GM23248 (cell line): ENCODE data around the gene GRM7. TPM values are rescaled to one million over a fixed set of nuclear protein-coding genes. Genes with fewer than 3 reads are reported as not detected.

ENCODE experiments used
- DNase-seq: peaks from one replicate; pipeline ENCODE4 v3.0.0-alpha.2; 2015
- H2AFZ ChIP-seq: fragments of 200-600 bp; sonication (generic); 2 replicates; pipeline ENCODE4 v1.6.1; 2016; ENCODE audit warnings: antibody characterized with exemption
- H3F3A ChIP-seq: fragments of 200-600 bp; sonication (generic); 2 replicates; pipeline ENCODE4 v1.6.1; 2016; ENCODE audit warnings: mild to moderate bottlenecking, antibody characterized with exemption, mixed run types; ENCODE audit not compliant: insufficient read depth
- H3K27ac ChIP-seq: fragments of 200-600 bp; sonication (generic); 2 replicates; pipeline ENCODE4 v1.5.1; 2016; ENCODE audit warnings: mild to moderate bottlenecking
- H3K27me3 ChIP-seq: fragments of 200-600 bp; sonication (generic); replicated peaks from 2 replicates; pipeline ENCODE4 v1.6.1; 2016; ENCODE audit warnings: mild to moderate bottlenecking; ENCODE audit not compliant: insufficient read depth
- H3K36me3 ChIP-seq: fragments of 200-600 bp; sonication (generic); 2 replicates; pipeline ENCODE4 v1.6.1; 2016; ENCODE audit warnings: low read depth, mild to moderate bottlenecking
- H3K4me1 ChIP-seq: fragments of 200-600 bp; sonication (generic); 2 replicates; pipeline ENCODE4 v1.6.1; 2016; ENCODE audit warnings: mild to moderate bottlenecking; ENCODE audit not compliant: insufficient read depth
- H3K4me2 ChIP-seq: fragments of 200-600 bp; sonication (generic); one replicate; pipeline ENCODE4 v1.6.1; 2016; ENCODE audit warnings: mild to moderate bottlenecking; ENCODE audit not compliant: unreplicated experiment
- H3K4me3 ChIP-seq: fragments of 200-600 bp; sonication (generic); 2 replicates; pipeline ENCODE4 v1.5.1; 2016; ENCODE audit warnings: mild to moderate bottlenecking
- H3K79me2 ChIP-seq: fragments of 200-600 bp; sonication (generic); 2 replicates; pipeline ENCODE4 v1.6.1; 2016; ENCODE audit warnings: mild to moderate bottlenecking; ENCODE audit not compliant: insufficient read depth
- H3K9ac ChIP-seq: fragments of 200-600 bp; sonication (generic); 2 replicates; pipeline ENCODE4 v1.6.1; 2016; ENCODE audit warnings: mild to moderate bottlenecking
- H3K9me2 ChIP-seq: fragments of 200-600 bp; sonication (generic); 2 replicates; pipeline ENCODE4 v1.6.1; 2016; ENCODE audit warnings: mixed run types, mild to moderate bottlenecking, moderate library complexity; ENCODE audit not compliant: insufficient read depth
- H3K9me3 ChIP-seq: fragments of 200-600 bp; sonication (generic); one replicate; pipeline ENCODE4 v1.6.1; 2017; ENCODE audit warnings: low read depth
- H4K20me1 ChIP-seq: fragments of 200-600 bp; sonication (generic); 2 replicates; pipeline ENCODE4 v1.6.0; 2016; ENCODE audit not compliant: insufficient read depth
- EZH2 ChIP-seq: fragments of 200-600 bp; sonication (generic); IDR thresholded peaks from 2 replicates; pipeline ENCODE4 v1.6.1; 2018; ENCODE audit warnings: antibody characterized with exemption, mild to moderate bottlenecking; ENCODE audit not compliant: insufficient read depth, poor library complexity, severe bottlenecking
- EZH2phosphoT487 ChIP-seq: fragments of 200-600 bp; sonication (generic); IDR thresholded peaks from 2 replicates; pipeline ENCODE4 v1.6.1; 2018; ENCODE audit warnings: antibody characterized with exemption, moderate library complexity, mild to moderate bottlenecking, low read depth; ENCODE audit not compliant: insufficient read depth
- WGBS, 2 experiments: methylation state at CpG; one replicate each; pipeline ENCODE4 v1.1.6; 2015 to 2017; ENCODE audit warnings: low lambda C conversion rate in 2 of 2, low coverage in 1 of 2; ENCODE audit errors: missing lambda C conversion rate in 2 of 2; 5-methylcytosine and 5-hydroxymethylcytosine counted together
- in situ Hi-C: fragments of 300-500 bp; cut with MboI; formaldehyde crosslinking; loops from 2 replicates; pipeline ENCODE4 v1.15.0; 2020
- polyA plus RNA-seq: library from polyadenylated mRNA; unstranded; fragments of >200 nt; fragmentation: Nextera tagmentation; extraction: Ambion mirVana; gene quantifications from 2 replicates; pipeline ENCODE4 v1.2.1, GENCODE V29; 2016
- total RNA-seq: library from RNA; depleted of rRNA; stranded (reverse); fragments of >200 nt; shearing (Covaris generic); gene quantifications from 2 replicates; pipeline ENCODE4 v1.2.3, GENCODE V29; 2014

Gene GRM7
- total and polyA plus RNA-seq, 2 experiments from 2014 or later: not detected

DNA sequence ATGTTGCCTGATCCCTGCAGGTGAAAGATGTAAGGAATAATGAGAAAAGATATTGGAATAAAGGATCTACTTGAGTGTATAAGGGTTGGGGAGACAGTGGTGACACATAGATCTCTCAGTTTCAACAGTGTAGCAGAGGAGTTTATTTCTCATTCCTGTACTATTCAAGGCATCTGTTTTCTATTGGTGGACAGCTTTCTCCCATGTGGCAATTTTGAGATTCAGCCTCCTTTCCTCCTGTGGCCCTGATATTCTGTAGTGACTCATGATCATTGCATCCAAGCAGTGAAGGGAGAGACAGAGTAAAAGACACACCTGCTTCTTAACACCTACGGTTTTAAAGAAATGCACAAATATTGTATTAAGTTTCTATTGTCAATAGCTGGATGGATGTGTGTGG, 327.6 kb downstream of the GRM7 start:
- no peaks in the 10 kb centered on the region for H3K79me2 ChIP-seq
- H3K4me1 ChIP-seq: no peaks in the 10 kb centered on the region
- no peaks in the 10 kb centered on the region for H3K27me3 ChIP-seq
- 7 to 11% methylated on average over 1 of the region's 1 CpG for WGBS, 2 experiments
- H3K9me3 ChIP-seq: peaks cover 4% of the 10 kb centered on the region
- no peak overlapping the region for H2AFZ ChIP-seq
- H3K9me2 ChIP-seq: no peaks in the 10 kb centered on the region
- no peaks in the 10 kb centered on the region for H3F3A ChIP-seq
- H3K27ac ChIP-seq: no peak overlapping the region
- H3K36me3 ChIP-seq: no peaks in the 10 kb centered on the region
- no peak for DNase-seq
- no peak overlapping the region for H3K9ac ChIP-seq
- TF ChIP-seq EZH2phosphoT487 (no peak), EZH2 (no peak)
- no peak overlapping the region for H3K4me3 ChIP-seq
- in situ Hi-C loops: no loop called here
- no peaks in the 10 kb centered on the region for H4K20me1 ChIP-seq
- H3K4me2 ChIP-seq: no peak overlapping the region

DNA sequence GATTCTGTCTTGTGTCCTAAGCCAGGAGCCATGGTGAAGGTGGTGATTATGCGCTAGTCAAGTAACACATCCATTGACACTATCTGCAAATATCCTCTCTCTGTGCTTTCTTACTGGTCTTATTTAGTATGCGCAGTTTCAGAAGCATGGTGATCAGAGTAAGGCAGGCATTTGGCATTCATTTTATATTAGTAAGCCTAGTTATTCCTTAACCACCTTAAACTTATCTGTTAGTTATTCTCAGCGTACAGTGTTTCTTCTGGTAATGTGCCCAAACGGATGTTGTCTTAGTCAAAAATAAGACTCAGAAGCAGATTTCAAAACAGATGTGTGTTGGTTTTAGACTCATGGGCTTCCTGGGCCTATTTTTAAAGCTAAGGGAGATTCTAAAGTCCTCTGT, 329.2 kb downstream of the GRM7 start:
- in situ Hi-C loops: no loop called here
- no peak overlapping the region for H3K4me3 ChIP-seq
- H3K36me3 ChIP-seq: no peaks in the 10 kb centered on the region
- DNase-seq: no peak
- no peak overlapping the region for H3K4me2 ChIP-seq
- no peak overlapping the region for H3K27ac ChIP-seq
- H3K79me2 ChIP-seq: no peaks in the 10 kb centered on the region
- H4K20me1 ChIP-seq: no peaks in the 10 kb centered on the region
- no peak overlapping the region for H3K9ac ChIP-seq
- TF ChIP-seq EZH2phosphoT487 (no peak), EZH2 (no peak)
- no peaks in the 10 kb centered on the region for H3K27me3 ChIP-seq
- peaks cover 4% of the 10 kb centered on the region for H3K9me3 ChIP-seq
- H3K4me1 ChIP-seq: no peaks in the 10 kb centered on the region
- 45 to 49% methylated on average over 4 of the region's 4 CpGs for WGBS, 2 experiments
- no peaks in the 10 kb centered on the region for H3F3A ChIP-seq
- H3K9me2 ChIP-seq: no peaks in the 10 kb centered on the region
- no peak overlapping the region for H2AFZ ChIP-seq

DNA sequence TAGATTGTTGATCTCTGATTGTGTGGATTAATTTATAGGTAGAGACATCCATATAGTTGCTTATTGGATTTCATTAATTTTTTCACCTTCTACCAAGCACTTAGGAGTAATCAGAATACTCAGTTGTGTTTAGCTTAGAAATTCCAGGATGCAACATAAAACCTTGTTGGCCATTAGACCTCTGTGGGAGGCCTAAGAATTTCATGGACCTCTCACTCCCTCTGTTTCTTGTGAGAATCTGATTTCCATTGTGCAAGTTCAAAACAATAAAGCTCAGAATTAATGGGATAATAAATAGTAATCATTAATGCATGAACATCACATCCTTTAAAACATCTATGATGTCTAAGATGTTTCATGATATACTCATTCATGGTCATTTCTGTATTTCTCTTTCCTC, 332.4 kb downstream of the GRM7 start:
- Histone ChIP-seq H3K9me3 (no peaks in the 10 kb centered on the region), H3K79me2 (no peaks in the 10 kb centered on the region), H3K36me3 (no peaks in the 10 kb centered on the region), H3K27ac (no peak overlapping the region), H3K4me1 (no peaks in the 10 kb centered on the region), H4K20me1 (no peaks in the 10 kb centered on the region), H3F3A (no peaks in the 10 kb centered on the region), H3K9ac (no peak overlapping the region), H2AFZ (no peak overlapping the region), H3K9me2 (no peaks in the 10 kb centered on the region), H3K4me3 (no peak overlapping the region), H3K4me2 (no peak overlapping the region), H3K27me3 (no peaks in the 10 kb centered on the region)
- TF ChIP-seq EZH2phosphoT487: no peak
- no peak for TF ChIP-seq EZH2
- in situ Hi-C loops: no loop called here
- no peak for DNase-seq

GRCh38 chr3:7194071-7194835, 333.3 kb downstream of the GRM7 start:
- H3K27ac ChIP-seq: no peak overlapping the region
- H3K9ac ChIP-seq: no peak overlapping the region
- H3K36me3 ChIP-seq: no peaks in the 10 kb centered on the region
- H3K4me2 ChIP-seq: no peak overlapping the region
- in situ Hi-C loops: no loop called here
- no peaks in the 10 kb centered on the region for H3K27me3 ChIP-seq
- no peaks in the 10 kb centered on the region for H3K79me2 ChIP-seq
- WGBS, 2 experiments: 21 to 27% methylated on average over 6 of the region's 6 CpGs
- no peaks in the 10 kb centered on the region for H3K9me2 ChIP-seq
- no peak overlapping the region for H2AFZ ChIP-seq
- no peak for DNase-seq
- no peaks in the 10 kb centered on the region for H3K9me3 ChIP-seq
- H3F3A ChIP-seq: no peaks in the 10 kb centered on the region
- H3K4me3 ChIP-seq: no peak overlapping the region
- no peaks in the 10 kb centered on the region for H3K4me1 ChIP-seq
- H4K20me1 ChIP-seq: no peaks in the 10 kb centered on the region
- TF ChIP-seq EZH2phosphoT487: no peak
- TF ChIP-seq EZH2: no peak

GRCh38 chr3:7195934-7196333, 335.0 kb downstream of the GRM7 start:
- Histone ChIP-seq H3K36me3 (no peaks in the 10 kb centered on the region), H3K9me3 (no peaks in the 10 kb centered on the region), H3F3A (no peaks in the 10 kb centered on the region), H3K4me2 (no peak overlapping the region), H4K20me1 (no peaks in the 10 kb centered on the region), H3K4me1 (no peaks in the 10 kb centered on the region), H3K27ac (no peak overlapping the region), H2AFZ (no peak overlapping the region), H3K9me2 (no peaks in the 10 kb centered on the region), H3K79me2 (no peaks in the 10 kb centered on the region), H3K9ac (no peak overlapping the region), H3K27me3 (no peaks in the 10 kb centered on the region), H3K4me3 (no peak overlapping the region)
- in situ Hi-C loops: no loop called here
- 0 to 7% methylated on average over 1 of the region's 1 CpG for WGBS, 2 experiments
- TF ChIP-seq EZH2: no peak
- TF ChIP-seq EZH2phosphoT487: no peak
- DNase-seq: no peak
